HCEC 1CT (cell line): ENCODE measurements around the gene CORO2B.
"Not testable (repeated sequence)": the region's sequence is repeated elsewhere in the genome, so short reads cannot be mapped to it uniquely, and the experiment has no call there.

Experiments used
- DNase-seq: peaks from one replicate; pipeline ENCODE4 v3.0.0-alpha.2; 2017

The CORO2B gene

DNA sequence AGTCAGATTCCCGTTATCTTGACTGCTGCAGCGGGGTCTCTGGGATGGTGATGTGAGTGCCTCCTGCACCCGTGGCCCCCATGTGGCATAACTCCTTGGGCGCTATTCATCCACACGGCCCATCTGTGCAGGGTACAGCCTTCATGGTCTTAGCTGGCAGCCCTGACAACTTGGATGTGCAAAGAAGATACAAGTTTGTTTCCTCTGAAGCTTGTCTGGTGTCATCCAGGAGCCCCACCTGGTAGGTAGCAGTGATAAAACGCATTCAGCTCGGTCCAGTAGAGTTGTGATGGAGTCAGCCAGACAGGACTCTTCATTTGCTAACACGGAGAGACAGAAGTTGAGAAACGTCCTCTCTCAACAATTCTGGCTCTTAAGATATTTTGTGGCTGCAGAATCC, 53.3 kb downstream of the CORO2B start:
- DNase-seq, result no peak

DNA sequence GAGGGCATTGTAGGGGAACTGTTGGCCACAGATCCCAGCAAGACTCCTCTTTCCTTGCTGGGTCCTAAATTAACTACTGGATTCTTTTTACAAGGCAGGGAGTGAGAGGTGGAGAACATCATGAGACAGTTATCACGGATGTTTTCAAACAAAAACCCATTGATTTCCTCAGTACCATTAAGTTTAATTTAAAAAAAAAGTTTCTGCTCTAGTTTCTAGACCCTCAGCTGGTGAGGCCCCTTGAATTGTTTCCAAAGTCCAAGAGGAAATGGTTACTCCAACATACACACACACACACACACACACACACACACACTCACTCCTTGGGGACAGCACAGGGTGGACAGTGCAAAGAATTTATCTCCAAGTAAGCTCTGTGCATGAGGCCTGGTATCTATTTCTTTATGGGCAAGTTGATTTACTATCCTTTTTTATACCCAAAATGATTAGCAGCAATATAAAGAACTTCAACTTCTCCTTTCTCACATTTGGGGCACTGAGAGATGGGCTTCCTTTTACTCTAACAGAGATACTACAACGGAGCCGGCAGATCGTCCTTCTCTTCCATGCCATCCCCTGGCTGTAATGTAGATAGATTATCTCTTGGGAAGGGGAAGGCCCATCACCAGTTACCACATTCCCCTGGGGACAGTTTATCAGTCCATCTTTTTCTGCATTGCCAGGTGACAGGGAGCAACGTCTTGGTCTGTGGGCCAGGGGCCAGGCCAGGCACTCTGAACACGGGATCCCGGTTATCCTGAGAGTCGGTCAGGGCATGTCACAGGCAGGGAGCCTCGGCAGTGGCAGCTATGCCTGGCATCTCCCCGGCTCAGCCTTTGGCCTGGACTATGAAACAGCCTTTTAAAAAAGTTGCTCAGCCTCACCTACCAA, 54.7 kb downstream of the CORO2B start:
- DNase-seq, result no peak

DNA sequence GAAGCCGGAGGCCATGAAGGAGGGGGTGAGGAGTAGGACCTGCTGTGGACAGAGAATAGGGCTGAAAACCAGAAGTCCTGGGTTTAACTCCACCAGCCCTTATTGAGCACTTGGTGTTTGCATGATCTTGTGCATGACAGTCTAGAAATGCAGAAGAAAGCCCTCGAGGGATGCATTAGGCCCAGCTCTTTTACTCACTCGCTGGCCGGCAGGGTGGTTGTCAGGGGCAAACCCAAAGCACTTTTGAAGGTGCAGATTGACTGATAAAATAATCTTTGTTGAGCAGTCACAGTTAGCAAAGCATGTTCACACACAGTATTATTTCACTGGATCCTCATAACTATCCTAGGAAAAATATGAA, 55.3 kb downstream of the CORO2B start:
- DNase-seq, result no peak

DNA sequence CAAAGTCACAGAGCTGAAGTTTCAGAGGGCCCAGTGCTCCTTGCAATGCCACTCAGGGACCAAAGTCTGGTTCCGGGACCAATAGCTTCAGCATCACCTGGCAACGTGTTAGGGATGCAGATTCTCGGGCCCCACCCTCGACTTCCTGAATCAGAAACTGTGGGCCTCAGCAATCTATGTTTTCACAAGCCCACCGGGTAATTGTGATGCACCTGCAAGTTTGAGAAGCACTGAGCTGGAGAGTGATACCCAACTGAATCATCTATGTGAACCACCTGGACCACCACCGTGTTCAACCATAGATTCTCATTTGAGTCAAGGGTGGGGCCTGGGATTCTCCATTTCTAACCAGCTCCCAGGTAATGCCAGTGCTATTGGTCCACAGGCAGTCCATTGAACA, 55.7 kb downstream of the CORO2B start:
- DNase-seq, result no peak

DNA sequence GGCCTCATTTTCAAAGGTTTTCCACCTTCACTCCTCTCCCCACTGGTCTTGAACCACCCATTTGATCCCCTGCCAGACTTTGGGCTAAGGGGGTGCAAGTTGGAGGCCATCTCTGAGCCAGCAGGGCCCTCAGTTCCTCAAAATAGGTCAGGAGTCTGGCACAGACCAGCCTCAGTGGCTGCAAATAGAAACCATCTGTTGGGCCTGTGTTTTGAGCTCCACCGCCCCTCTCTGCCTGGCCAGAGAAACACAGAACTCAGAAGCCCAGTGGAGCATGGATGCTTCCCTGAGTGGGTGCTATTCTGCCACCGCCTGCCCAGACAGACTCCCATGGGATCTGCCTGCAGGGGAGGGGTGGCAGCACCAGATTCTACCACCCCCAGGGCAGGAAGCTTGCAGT, 56.3 kb downstream of the CORO2B start:
- no peak for DNase-seq

GRCh38 chr15:68636256-68636655, 57.5 kb downstream of the CORO2B start:
- no peak for DNase-seq

- peak; percentile 84 for DNase-seq
These were observed 59.1 kb downstream of the CORO2B start for GRCh38 chr15:68637767-68638404.

DNA sequence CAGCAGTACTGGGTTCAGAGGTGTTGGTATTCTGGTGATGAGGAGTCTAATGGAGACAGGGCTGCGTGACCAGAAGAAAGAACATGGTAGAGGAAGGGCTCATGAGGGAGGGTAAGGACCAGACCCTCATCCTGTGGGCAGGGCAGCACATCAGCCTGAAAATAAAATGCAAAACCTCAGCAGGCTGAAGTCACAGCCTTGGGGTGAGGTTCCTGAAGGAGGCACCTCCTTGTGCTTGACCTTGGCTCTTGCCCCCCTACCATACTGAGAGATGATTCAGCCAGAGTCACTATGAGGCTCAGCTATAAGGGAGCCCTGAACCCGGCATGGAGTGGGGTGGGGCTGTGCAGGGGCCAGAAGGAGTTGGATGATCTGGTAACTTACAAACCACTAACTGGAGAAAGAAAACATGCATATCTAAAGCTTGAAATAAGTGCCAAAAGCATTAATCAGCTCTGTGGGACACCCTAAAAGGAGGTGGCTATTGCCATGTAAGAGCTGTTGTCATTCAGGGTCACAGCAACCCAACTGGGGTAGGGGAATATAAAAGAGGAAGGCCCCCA, 60.2 kb downstream of the CORO2B start:
- DNase-seq, result peak; percentile 86

DNA sequence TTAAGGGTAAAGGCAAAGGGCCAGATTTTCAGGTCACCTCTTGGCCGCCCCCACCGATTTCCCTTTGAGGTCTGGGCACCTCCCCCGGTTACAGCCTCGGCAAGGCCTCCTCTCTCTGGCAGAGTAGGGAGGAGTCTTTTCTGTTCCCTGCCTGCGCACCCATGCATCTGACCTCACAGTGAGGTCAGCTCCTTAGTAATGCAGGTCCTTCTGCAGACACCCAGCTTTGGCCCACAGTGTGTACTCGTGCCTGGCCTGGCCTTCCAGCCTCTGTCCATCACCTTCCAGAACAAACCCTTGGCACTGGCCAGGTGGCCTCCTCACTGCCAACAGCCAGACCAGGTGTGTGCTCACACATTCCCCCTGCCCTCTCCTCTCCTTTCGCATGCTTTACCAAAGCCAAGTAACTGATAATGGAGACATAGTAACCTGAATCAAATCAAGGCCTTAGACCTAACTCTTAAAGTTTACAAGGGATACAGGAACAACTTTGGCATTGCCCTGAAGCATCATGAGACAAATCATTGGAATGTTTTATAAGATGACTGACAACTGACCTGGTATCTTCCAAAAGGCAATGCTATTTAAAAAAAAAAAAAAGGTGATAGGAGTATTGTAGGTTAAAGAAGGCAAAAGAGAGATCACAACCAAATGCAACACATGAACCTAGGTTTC, 61.3 kb downstream of the CORO2B start:
- DNase-seq, result peak; percentile 71

DNA sequence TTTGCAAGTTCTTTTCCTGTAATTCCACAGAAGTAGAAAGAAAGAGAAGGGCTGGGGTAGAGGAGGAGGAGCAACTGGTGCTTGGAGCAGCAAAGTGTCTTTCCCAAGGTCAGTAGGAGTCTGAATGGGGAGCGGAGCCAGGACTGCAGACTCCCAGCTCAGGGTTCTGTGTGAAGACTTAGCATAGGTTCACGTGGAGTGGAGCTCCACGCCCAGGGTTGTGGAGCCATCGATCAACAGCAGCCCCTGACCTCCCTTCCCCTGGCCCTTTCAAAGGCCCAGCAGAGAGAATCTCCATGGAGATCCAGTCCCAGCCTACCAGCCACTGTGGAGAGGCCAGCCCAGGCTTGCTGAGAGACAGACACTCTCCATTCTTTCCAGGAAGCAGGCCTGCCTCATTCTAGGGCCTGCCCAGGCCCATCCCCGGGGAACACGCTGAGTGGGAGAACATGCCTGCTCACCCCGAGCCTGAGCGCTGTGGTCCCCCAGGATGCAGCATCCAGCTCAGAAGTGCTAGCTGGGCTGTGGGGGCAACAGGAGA, 62.1 kb downstream of the CORO2B start:
- no peak for DNase-seq

DNA sequence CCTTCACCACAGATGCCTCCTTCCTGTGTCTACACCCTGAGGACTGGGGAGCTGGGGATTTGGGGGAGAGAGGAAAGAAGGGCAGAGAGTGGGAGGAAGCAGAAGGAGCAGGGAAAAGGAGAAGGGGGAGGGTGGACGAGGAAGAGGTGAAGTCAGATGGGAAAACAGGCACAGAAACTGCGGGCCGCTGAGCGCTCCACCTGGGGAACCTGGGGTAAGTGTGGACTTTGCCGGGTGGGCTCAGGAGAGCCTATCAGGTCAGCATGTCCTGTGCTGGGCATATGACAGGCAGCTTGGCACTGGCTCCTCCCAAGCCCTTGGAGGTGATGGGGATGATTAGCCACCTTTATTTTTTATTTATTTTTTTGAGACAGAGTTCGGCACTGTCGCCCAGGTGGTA, 62.6 kb downstream of the CORO2B start:
- no peak for DNase-seq

- peak; percentile 4 for DNase-seq
These were observed 63.7 kb downstream of the CORO2B start for GRCh38 chr15:68642491-68642845.

DNA sequence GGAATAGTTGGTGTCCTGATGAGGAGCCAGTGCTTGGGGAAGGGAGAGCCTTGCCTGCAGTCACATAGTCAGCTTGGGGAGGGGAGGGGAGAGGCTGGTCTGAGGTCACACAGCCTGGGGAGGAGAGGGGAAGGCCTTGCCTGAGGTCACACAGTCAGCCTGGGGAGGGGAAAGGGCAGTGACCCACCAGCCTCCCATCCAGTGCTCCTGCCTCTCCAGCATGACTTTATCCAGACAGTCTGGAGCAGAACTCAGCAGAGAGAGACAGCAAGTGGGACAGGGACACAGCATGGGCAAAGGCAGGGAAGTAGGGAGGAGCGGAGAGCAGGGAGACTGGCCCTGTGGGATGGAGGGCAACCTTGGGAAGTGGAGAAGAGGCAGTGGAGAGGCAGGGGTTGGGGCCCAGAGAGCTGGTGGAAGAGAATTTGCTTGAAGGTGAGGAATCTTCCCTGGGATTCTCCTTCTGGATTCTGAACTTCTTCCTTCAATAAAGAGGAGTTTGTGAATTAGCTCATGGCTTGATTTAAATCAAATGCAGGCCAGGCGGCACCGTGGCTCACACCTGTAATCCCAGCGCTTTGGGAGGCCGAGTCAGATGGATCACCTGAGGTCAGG, 64.5 kb downstream of the CORO2B start:
- DNase-seq, result no peak

DNA sequence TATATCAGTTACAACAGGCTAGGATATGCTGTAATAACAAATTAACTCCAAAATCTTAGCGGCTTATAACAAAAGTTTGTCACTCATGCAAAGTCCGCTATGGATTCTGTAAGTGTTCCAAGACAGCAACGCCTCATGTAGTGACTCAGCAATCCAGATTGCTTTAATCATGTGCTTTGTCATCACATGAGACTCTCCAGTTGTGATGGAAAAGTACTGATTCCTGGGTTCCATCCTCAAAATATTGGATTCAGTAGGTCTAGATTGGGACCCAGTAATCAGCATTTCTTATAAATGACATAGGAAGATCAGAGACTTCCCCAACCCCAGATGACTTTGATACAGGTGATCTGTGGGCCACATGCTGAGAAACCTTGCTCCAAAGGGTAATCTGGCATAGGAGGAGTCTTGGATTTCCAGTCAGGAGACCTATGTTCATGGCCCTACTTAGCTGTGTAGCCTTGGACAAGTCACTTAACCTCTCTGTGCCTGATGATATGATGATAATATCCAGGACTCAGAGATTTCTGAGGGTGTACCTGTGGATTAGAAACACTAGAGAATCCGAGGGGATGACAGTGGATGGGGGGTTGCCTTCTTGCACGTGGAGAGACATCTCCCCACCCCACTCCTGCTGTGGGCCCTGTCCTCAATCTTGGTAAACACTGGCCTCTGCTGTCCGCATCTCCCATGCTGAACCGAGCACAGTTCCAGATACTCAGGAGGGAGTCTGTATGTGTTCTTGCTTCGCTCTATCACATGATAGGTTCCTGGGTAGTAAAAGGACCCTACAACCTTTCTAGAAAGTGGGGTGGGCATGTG, 65.5 kb downstream of the CORO2B start:
- DNase-seq, result peak; percentile 85

- no peak for DNase-seq
These were observed 66.2 kb downstream of the CORO2B start for GRCh38 chr15:68644996-68645395.

DNA sequence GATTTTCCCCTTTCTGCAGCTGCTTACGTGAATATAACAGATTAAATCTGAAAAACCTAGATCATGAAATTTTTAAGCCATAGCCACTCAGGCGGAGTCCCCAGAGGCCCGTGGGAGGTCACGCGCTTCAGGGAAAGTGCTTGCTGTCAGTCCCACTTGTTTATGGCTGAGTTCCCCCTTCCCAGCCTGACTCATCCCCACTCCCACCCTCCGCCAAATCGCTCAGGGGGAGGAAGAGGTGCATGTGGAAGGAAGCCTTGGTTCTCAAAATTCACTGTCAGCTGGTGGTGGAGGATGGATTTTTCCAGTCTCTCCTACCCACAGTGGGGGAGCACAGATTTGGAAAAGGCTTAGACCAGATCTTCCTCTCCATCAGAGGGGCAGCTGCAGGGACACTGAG, 67.4 kb downstream of the CORO2B start:
- DNase-seq, result no peak

DNA sequence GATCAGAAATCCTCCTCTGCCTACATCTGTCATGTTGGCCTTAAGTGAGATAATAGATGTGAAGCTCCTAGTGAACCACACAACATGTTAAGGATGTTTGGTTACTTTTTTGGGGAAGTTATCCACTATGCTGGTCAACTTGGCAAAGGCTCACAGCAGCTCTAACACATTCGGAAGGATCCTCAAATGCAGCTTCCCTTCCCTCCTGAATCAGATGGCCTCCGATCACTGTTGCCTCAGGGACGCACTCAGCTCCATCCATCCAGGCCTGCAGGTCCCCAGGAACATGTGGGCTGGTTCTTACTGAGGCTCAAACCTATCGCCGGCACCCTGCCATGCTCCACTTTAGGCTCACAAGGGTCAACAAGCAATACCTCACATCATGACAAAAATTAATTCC, 67.9 kb downstream of the CORO2B start:
- DNase-seq, result no peak

GRCh38 chr15:68647361-68647760, 68.6 kb downstream of the CORO2B start:
- not testable (repeated sequence) for DNase-seq

GRCh38 chr15:68650901-68651709, 72.3 kb downstream of the CORO2B start:
- no peak for DNase-seq

GRCh38 chr15:68651916-68652525, 73.2 kb downstream of the CORO2B start:
- no peak for DNase-seq
